ENCODE results near the gene SLC37A3.

GRCh38 chr7:140397784-140398750 lies at the start of gene SLC37A3:
- no peak for TF ChIP-seq EZH2 (IDR thresholded peaks at IDR 0.05; ENCODE audit: borderline replicate concordance, low read length)
- TF ChIP-seq, protein P1, sequence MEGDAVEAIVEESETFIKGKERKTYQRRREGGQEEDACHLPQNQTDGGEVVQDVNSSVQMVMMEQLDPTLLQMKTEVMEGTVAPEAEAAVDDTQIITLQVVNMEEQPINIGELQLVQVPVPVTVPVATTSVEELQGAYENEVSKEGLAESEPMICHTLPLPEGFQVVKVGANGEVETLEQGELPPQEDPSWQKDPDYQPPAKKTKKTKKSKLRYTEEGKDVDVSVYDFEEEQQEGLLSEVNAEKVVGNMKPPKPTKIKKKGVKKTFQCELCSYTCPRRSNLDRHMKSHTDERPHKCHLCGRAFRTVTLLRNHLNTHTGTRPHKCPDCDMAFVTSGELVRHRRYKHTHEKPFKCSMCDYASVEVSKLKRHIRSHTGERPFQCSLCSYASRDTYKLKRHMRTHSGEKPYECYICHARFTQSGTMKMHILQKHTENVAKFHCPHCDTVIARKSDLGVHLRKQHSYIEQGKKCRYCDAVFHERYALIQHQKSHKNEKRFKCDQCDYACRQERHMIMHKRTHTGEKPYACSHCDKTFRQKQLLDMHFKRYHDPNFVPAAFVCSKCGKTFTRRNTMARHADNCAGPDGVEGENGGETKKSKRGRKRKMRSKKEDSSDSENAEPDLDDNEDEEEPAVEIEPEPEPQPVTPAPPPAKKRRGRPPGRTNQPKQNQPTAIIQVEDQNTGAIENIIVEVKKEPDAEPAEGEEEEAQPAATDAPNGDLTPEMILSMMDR (conservative IDR thresholded peaks at IDR 0.05 in 1 of 2, IDR thresholded peaks at IDR 0.05 in 1 of 2; ENCODE audit: extremely low read depth in 1 of 2, insufficient read depth in 1 of 2, low read depth in 1 of 2, low read length in 2 of 2): peak in 1 of 2 donors; percentile 28

Data from mammary epithelial cell (primary cell).